ENCODE results near the gene BCORL1. TPM values are rescaled to one million over a fixed set of nuclear protein-coding genes. Genes with fewer than 3 reads are reported as not detected.

BCORL1 gene
- total RNA-seq, 1 donor: 1.4 TPM

- peaks cover 24% of the 10 kb centered on the region for H4K20me1 ChIP-seq (ENCODE audit: insufficient read depth, low read length)
- H3K79me2 ChIP-seq (ENCODE audit: insufficient read depth, low read length): peaks cover 62% of the 10 kb centered on the region
- peaks cover 10% of the 10 kb centered on the region for H3K4me1 ChIP-seq (ENCODE audit: insufficient read depth, low read length)
- H3K27ac ChIP-seq (ENCODE audit: low read depth, low read length): no peak overlapping the region
- H3K9me3 ChIP-seq (ENCODE audit: low read depth, low read length): no peaks in the 10 kb centered on the region
- H2AFZ ChIP-seq (ENCODE audit: low read length): no peak overlapping the region
- DNase-seq (ENCODE audit: insufficient read length, low spot score, missing footprints): peak; percentile 53
- H3K4me2 ChIP-seq (ENCODE audit: insufficient read depth, low read length): no peak overlapping the region
- H3K4me3 ChIP-seq (ENCODE audit: insufficient read depth, low read length): no peak overlapping the region
- no peaks in the 10 kb centered on the region for H3K36me3 ChIP-seq (ENCODE audit: insufficient read depth, low read length)
- H3K27me3 ChIP-seq (ENCODE audit: insufficient read depth, low read length): no peaks in the 10 kb centered on the region
- TF ChIP-seq, protein P1, sequence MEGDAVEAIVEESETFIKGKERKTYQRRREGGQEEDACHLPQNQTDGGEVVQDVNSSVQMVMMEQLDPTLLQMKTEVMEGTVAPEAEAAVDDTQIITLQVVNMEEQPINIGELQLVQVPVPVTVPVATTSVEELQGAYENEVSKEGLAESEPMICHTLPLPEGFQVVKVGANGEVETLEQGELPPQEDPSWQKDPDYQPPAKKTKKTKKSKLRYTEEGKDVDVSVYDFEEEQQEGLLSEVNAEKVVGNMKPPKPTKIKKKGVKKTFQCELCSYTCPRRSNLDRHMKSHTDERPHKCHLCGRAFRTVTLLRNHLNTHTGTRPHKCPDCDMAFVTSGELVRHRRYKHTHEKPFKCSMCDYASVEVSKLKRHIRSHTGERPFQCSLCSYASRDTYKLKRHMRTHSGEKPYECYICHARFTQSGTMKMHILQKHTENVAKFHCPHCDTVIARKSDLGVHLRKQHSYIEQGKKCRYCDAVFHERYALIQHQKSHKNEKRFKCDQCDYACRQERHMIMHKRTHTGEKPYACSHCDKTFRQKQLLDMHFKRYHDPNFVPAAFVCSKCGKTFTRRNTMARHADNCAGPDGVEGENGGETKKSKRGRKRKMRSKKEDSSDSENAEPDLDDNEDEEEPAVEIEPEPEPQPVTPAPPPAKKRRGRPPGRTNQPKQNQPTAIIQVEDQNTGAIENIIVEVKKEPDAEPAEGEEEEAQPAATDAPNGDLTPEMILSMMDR (IDR thresholded peaks at IDR 0.05; ENCODE audit: extremely low read depth, low read depth, low read length): no peak
Observed at GRCh38 chrX:130086447-130087206, 104.2 kb downstream of the BCORL1 start.

DNA sequence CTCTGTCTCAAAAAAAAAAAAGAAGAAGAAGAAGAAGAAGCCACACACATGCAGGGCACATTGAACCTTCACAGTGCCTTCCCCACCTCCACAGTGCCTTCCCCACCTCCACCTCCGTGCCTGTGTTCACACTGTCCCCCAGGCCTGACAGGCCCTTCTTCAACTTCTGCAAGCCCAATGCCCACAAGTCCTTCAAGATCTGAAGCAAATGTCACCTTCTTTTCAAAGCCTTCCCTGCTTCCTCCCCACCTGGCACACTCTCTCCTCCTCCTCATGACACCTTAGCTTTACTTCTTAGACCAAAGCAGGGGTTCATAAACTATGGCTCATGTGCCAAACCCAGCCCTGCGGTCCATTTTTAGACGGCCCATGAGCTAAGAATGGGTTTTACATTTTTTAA is 107.9 kb downstream of the BCORL1 start:
- peaks cover 68% of the 10 kb centered on the region for H3K79me2 ChIP-seq (ENCODE audit: insufficient read depth, low read length)
- DNase-seq (ENCODE audit: insufficient read length, low spot score, missing footprints): peak; percentile 76

GRCh38 chrX:130091980-130092522 is 109.6 kb downstream of the BCORL1 start:
- peak; percentile 62 for DNase-seq (ENCODE audit: insufficient read length, low spot score, missing footprints)
- H3K9me3 ChIP-seq (ENCODE audit: low read depth, low read length): no peaks in the 10 kb centered on the region
- no peak overlapping the region for H2AFZ ChIP-seq (ENCODE audit: low read length)
- TF ChIP-seq, protein P1 (IDR thresholded peaks at IDR 0.05; ENCODE audit: extremely low read depth, low read depth, low read length): no peak
- peaks cover 18% of the 10 kb centered on the region for H4K20me1 ChIP-seq (ENCODE audit: insufficient read depth, low read length)
- H3K36me3 ChIP-seq (ENCODE audit: insufficient read depth, low read length): no peaks in the 10 kb centered on the region
- H3K4me3 ChIP-seq (ENCODE audit: insufficient read depth, low read length): no peak overlapping the region
- no peaks in the 10 kb centered on the region for H3K27me3 ChIP-seq (ENCODE audit: insufficient read depth, low read length)
- peaks cover 65% of the 10 kb centered on the region for H3K79me2 ChIP-seq (ENCODE audit: insufficient read depth, low read length)
- no peaks in the 10 kb centered on the region for H3K4me1 ChIP-seq (ENCODE audit: insufficient read depth, low read length)
- H3K27ac ChIP-seq (ENCODE audit: low read depth, low read length): no peak overlapping the region
- no peak overlapping the region for H3K4me2 ChIP-seq (ENCODE audit: insufficient read depth, low read length)

More for the DNA sequence above, 107.9 kb downstream of the BCORL1 start:
- H3K4me1 ChIP-seq (ENCODE audit: insufficient read depth, low read length): no peaks in the 10 kb centered on the region
- no peak overlapping the region for H2AFZ ChIP-seq (ENCODE audit: low read length)
- H3K9me3 ChIP-seq (ENCODE audit: low read depth, low read length): no peaks in the 10 kb centered on the region
- no peaks in the 10 kb centered on the region for H3K36me3 ChIP-seq (ENCODE audit: insufficient read depth, low read length)
- no peaks in the 10 kb centered on the region for H3K27me3 ChIP-seq (ENCODE audit: insufficient read depth, low read length)
- no peak overlapping the region for H3K4me3 ChIP-seq (ENCODE audit: insufficient read depth, low read length)
- peaks cover 26% of the 10 kb centered on the region for H4K20me1 ChIP-seq (ENCODE audit: insufficient read depth, low read length)
- TF ChIP-seq, protein P1 (IDR thresholded peaks at IDR 0.05; ENCODE audit: extremely low read depth, low read depth, low read length): no peak
- no peak overlapping the region for H3K4me2 ChIP-seq (ENCODE audit: insufficient read depth, low read length)
- H3K27ac ChIP-seq (ENCODE audit: low read depth, low read length): no peak overlapping the region

DNA sequence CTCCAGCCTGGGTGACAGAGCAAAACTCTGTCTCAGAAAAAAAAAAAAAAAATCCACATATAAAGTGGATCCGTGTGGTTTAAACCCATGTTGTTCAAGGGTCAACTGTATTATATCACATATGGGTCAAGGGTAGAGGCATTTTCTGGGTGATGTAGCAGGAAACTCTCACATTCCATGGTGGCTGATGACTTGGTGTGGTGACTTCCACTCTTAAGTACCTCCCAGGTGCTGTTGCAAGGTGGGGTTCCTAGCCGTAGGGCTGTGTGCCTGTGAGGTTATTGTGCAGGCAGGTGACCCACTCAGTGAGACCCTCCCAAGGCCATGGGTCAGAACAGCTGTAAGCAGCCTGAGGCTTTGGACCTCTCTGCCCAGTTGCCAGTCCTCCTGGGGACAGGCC is 110.8 kb downstream of the BCORL1 start:
- Histone ChIP-seq H4K20me1 (ENCODE audit: insufficient read depth, low read length) (peaks cover 18% of the 10 kb centered on the region), H3K4me2 (ENCODE audit: insufficient read depth, low read length) (no peak overlapping the region), H2AFZ (ENCODE audit: low read length) (no peak overlapping the region), H3K27ac (ENCODE audit: low read depth, low read length) (no peak overlapping the region), H3K9me3 (ENCODE audit: low read depth, low read length) (no peaks in the 10 kb centered on the region), H3K79me2 (ENCODE audit: insufficient read depth, low read length) (peaks cover 70% of the 10 kb centered on the region), H3K4me3 (ENCODE audit: insufficient read depth, low read length) (no peak overlapping the region), H3K36me3 (ENCODE audit: insufficient read depth, low read length) (no peaks in the 10 kb centered on the region), H3K4me1 (ENCODE audit: insufficient read depth, low read length) (no peaks in the 10 kb centered on the region), H3K27me3 (ENCODE audit: insufficient read depth, low read length) (no peaks in the 10 kb centered on the region)
- DNase-seq (ENCODE audit: insufficient read length, low spot score, missing footprints): peak; percentile 53
- TF ChIP-seq, protein P1 (IDR thresholded peaks at IDR 0.05; ENCODE audit: extremely low read depth, low read depth, low read length): no peak

Data from osteoblast (primary cell).